ENCODE measurements around the gene FKBP5.

DNA sequence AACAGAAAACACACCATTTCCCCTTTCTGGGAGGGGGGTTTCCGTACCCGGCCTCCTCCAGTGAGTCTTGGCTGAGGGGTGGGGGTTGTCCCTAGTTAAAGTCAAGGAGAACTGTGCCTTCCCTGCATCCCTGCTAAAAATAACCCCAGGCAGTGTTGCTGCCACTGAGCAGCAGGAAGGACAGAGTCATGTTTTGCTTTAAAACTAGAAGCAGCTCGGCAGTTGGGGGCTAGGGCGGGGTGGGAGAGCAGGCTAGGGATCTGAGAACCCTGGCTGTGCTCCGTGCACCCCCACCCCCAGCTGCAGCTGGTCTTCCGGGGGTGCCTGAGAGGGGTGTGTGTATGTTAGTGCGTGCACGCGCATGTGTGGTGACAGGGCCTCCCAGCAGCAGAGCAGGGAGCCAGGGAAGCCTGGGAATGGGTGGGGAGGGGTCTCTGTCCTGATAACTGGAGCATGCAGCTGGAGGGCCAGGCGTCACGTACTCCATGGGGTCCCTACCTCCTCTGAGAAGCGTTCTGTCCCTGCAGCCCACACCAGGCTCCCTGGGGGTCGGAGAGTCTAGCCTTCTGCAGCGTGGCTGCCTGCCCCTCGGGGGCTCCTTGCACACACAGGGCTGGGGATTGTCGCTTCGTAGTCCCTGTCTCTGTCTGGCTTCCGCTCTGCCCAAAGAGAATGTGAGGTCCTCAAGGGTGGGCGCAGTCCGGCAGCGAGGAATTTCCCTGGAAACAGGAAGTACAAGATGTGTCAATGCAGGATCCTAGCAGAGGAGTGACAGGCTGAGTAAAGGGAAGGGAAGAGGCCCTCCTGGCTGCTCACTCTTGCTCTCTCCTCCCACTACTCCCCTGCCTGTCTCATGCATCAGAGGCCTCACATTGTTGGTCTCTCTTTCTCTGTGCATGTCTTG, 31.4 kb upstream of the FKBP5 start:
- TF ChIP-seq POLR2A (IDR thresholded peaks at IDR 0.05; ENCODE audit: low read depth, low read length) = no peak; the same call in 1 of the 2 replicates
- no peak for TF ChIP-seq TAF1 (IDR thresholded peaks at IDR 0.05; ENCODE audit: borderline replicate concordance, low read depth, low read length)
- no peak for TF ChIP-seq POLR2AphosphoS5 (IDR thresholded peaks at IDR 0.05; ENCODE audit: low read depth, low read length)

Data from GM12892 (cell line).